ENCODE measurements around the gene GHR.
A peak's percentile ranks its signal among the peaks of the same experiment; 100 is the strongest.
"Not testable (repeated sequence)": the region's sequence is repeated elsewhere in the genome, so short reads cannot be mapped to it uniquely, and the experiment has no call there.

GHR gene

DNA sequence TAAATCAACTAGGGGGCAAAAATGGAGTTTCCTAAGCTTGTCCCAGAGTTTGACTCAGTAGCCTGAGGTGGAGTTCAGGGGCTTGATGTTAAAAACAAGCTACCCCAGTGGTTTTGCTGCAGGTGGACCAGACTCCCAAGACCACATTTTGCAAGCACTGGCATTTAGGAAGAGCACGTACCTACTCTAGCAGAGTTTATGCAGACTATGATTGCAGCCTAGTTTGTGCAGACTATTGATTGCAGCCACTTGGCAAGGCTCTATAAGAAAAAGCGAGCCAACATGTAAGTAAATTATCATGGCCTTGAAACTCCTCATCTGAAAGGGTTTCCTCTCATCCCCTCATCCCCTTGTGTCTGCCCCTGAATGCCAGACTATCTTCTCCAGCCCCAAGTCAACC, 231.4 kb downstream of the GHR start:
- DNase-seq = no peak

DNA sequence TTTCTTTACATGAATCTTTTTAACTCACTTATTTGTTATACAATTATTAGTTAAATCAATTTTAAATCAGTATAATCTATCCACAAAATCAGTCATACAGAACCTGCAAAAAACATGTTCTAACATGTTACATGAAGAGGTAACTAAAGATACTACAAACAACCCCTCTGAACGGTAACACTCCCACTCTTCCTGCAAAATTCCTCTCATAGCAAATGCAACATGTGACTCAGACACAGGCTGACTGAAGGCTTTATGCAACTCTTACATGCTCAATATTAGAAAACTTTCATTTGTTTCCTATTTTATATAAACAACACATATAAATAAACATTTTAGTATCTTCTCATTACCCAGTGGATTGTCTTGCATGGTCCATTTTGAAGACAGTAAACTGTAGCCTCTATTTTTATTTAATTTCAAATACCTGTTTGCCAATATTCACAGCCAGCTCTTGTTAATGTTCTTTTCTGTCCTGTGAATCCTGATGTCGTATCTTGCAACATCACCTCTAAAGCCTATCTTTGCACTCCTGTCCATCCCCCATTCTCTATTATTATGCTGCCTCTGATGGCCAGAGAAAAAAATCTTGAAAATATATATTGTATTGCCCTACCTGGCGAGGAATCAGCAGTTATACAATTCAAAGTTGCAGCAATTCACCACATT, 232.9 kb downstream of the GHR start:
- DNase-seq = no peak

- DNase-seq = no peak
Measured at GRCh38 chr5:42656651-42657015, 233.4 kb downstream of the GHR start.

- DNase-seq = not testable (repeated sequence)
Measured at GRCh38 chr5:42659869-42660268, 236.6 kb downstream of the GHR start.

GRCh38 chr5:42665857-42666256, 242.6 kb downstream of the GHR start:
- no peak for DNase-seq

DNA sequence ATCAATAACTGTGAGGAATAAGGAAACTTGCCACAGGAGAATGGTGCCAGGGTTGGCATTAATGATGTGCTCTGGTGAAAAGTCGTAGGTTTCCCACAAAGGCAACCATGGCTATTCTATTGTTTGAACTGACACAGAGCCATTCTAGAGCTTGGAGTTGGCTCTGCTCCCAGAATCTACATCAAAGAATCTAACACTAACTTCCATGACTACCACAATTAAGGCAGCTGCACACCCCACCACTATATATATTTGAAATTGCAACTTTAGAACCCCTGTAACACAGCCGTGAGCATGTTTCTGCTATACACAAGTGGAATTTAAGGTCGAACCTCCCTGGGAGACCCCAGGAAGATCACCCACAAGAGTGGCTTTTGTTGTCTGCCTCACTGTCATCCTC, 243.6 kb downstream of the GHR start:
- no peak for DNase-seq

GRCh38 chr5:42668254-42668653, 245.0 kb downstream of the GHR start:
- DNase-seq = no peak

DNA sequence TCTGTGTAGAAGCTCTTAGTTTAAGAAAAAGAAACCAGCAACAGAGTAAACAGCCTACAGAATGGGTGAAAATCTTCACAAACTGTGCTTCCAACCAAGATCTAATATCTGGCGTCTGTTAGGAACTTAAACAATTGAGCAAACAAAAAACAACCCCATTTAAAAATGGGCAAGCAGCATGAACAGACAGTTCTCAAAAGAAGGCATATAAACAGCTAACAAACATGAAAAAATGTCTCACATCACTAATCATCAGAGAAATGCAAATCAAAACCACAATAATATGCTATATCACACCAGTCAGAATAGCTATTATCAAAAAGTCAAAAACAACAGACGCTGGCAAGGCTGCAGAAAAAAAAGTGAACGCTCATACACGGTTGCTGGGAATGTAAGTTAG, 249.7 kb downstream of the GHR start:
- no peak for DNase-seq

- DNase-seq = no peak
Measured at GRCh38 chr5:42675602-42676001, 252.4 kb downstream of the GHR start.

DNA sequence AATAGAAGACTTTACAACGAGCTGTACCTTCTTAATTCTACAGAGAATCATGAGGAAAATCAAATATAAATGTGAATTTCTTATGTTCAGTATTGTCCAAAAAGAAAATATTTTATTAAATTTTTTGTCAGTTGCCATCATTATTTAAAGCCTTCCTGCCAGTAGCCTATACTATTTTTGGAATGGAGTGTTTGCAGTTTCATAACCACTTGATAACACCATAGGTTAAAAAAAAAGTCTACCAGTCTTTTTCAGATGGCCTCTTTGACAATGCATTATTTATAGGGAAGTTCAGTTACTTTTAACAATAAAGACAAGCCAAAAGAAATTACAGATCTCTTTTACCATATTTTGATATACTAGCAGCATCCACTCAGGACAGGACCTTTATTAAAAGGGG, 253.1 kb downstream of the GHR start:
- no peak for DNase-seq

DNA sequence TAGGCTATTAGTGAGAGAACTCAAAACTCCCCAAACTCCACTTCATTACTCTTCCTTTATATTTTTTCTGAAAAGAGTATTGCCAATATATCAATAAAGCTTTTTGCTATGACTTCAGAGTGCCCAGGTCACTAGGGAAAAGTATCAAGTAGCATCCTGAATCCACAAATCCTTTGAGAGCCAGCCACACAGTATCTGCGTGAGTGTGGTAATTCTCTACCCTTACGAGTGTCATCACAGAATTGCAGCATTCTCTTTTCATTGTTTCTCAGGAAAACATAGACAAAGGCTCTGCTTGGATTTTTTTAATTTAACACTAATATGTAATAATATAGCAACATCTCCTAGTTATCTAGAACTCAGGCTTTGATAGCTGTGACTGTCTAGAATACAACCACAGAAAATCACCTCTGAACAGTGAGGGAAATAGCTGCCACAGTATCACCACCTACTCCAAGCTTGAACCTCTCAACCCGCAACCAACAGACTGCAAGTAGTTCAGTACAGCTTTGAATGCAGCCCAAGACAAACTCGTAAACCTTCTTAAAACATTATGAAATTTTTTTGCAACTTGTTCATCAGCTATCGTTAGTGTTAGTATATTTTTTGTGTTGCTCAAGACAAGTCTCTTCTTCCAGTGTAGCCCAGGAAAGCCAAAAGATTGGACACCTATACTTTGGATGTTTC, 254.1 kb downstream of the GHR start:
- DNase-seq = no peak

DNA sequence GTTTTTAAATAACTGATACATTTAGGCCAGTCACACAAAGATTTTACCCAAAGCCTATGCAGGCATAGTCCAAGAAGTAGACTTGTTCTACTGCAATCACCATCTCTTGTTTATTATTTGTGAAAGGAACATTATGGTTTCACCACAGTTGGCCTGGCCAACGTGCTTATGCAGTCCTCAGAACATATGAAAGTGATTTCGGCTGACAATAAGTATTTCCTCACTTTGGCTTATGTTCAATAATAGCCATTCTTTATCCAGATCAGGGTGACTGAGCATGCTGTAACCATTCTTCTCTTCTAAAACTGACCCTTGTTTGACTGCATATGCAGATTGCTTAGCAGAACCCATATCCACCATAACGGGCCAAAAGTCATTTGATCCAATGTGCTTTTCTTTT, 256.8 kb downstream of the GHR start:
- no peak for DNase-seq

DNA sequence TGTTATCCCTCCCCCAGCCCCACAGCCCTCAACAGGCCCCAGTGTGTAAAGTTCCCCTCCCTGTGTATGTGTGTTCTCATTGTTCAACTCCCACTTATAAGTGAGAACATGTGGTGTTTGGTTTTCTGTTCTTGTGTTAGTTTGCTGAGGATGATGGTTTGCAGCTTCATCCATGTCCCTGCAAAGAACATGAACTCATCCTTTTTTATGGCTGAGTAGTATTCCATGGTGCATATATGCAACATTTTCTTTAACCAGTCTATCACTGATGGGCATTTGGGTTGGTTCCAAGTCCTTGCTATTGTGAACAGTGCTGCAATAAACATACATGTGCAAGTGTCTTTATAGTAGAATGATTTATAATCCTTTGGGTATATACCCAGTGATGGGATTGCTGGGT, 261.8 kb downstream of the GHR start:
- not testable (repeated sequence) for DNase-seq

DNA sequence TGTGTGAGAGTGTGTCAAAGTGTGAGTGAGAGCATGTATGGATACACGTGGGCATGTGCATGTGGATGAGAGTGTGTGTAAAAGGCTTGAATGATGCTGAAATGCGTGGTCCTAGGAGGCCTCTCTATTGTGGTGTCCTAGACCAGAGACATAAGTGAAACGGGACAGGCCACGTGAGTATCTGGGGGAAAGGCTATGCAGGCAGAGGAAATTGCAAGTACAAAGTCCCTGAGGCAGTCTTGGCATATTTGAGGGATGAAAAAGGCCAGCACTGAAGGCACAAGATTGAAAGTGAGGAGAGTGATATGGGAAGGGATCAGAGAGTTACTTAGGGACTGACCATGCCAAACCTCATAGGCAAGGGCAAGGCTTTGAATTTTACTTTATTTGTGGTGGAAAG, 266.2 kb downstream of the GHR start:
- DNase-seq = no peak

DNA sequence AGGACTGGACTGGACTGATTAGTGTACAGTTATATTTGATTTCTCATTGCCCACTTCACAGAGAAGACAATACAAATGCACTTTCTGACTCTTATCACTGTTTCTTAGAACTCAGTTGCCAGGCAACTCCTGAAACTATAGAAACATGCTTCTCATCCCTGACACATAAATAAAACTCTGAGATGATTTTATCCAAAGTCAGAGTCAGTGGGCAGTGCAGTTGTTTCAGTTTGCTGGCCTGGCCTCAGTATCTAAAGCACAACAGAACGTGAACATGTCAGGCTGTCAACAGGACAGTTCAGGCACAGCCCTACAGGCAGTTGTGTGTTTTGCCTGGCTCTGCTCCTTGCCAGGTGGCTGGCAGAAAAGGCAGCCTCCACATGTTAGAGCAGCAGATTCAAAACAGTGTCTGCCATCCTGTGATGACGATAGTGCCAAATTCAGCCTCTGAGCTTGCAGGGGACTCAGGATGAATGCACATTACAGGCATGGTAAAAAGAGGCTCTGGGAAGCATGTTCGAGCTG, 268.2 kb downstream of the GHR start:
- no peak for DNase-seq

GRCh38 chr5:42701351-42702059, 278.3 kb downstream of the GHR start:
- no peak for DNase-seq

- DNase-seq = no peak
Measured at GRCh38 chr5:42703238-42703637, 280.0 kb downstream of the GHR start.

DNA sequence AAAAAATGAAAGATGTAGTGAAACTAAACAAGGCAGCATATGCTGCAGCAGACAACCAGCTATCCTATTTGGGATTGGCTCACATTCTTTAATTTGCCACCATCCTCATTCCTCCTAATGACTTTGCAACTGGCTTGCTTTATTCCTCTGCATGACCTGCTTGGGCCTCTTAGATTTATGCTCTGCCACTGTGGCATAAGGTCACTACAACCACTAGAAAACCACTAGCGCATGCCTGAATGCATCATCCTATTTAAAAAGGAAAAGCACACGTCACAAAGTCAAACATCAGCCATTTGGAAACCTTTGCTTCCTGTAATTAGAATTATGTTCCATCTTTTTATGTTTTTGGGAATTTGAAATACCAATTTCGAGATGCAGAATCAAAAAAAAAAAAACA, 292.5 kb downstream of the GHR start:
- DNase-seq = peak; percentile 22

- no peak for DNase-seq
Measured at GRCh38 chr5:42718591-42718990, 295.4 kb downstream of the GHR start.

DNA sequence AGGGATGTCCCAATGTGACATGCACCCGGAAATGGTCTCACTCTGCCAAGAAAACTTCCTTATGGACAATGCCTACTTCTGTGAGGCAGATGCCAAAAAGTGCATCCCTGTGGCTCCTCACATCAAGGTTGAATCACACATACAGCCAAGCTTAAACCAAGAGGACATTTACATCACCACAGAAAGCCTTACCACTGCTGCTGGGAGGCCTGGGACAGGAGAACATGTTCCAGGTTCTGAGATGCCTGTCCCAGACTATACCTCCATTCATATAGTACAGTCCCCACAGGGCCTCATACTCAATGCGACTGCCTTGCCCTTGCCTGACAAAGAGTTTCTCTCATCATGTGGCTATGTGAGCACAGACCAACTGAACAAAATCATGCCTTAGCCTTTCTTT, 295.8 kb downstream of the GHR start:
- no peak for DNase-seq

DNA sequence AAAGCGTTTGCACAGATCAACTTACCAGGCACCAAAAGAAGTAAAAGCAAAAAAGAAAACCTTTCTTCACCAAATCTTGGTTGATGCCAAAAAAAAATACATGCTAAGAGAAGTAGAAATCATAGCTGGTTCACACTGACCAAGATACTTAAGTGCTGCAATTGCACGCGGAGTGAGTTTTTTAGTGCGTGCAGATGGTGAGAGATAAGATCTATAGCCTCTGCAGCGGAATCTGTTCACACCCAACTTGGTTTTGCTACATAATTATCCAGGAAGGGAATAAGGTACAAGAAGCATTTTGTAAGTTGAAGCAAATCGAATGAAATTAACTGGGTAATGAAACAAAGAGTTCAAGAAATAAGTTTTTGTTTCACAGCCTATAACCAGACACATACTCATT, 297.0 kb downstream of the GHR start:
- DNase-seq = no peak

- DNase-seq = no peak
Measured at GRCh38 chr5:42721484-42721883, 298.2 kb downstream of the GHR start.

- DNase-seq = not testable (repeated sequence)
Measured at GRCh38 chr5:42734531-42735058, 311.4 kb downstream of the GHR start.

GRCh38 chr5:42740920-42741319, 317.7 kb downstream of the GHR start:
- DNase-seq = no peak
